ENCODE results near the gene CETN1.

CETN1 gene

GRCh38 chr18:574865-575645 is 5.1 kb upstream of the CETN1 start:
- no peak for DNase-seq (ENCODE audit: extremely low read depth in 1 of 2, low read depth in 1 of 2)

- DNase-seq (ENCODE audit: extremely low read depth in 1 of 2, low read depth in 1 of 2) = no peak
These were observed 3.3 kb upstream of the CETN1 start for GRCh38 chr18:576924-577323.

GRCh38 chr18:577643-578375 is 2.4 kb upstream of the CETN1 start:
- DNase-seq (ENCODE audit: extremely low read depth in 1 of 2, low read depth in 1 of 2) = no peak

GRCh38 chr18:579238-579637 is 942 bp upstream of the CETN1 start:
- no peak for DNase-seq (ENCODE audit: extremely low read depth in 1 of 2, low read depth in 1 of 2)

- DNase-seq (ENCODE audit: extremely low read depth in 1 of 2, low read depth in 1 of 2) = no peak
These were observed 916 bp downstream of the CETN1 start for GRCh38 chr18:581096-581495.

GRCh38 chr18:582465-582864 is 2.3 kb downstream of the CETN1 start:
- no peak for DNase-seq (ENCODE audit: extremely low read depth in 1 of 2, low read depth in 1 of 2)

- no peak for DNase-seq (ENCODE audit: extremely low read depth in 1 of 2, low read depth in 1 of 2)
These were observed 14.9 kb downstream of the CETN1 start for GRCh38 chr18:595068-595467.

- DNase-seq (ENCODE audit: extremely low read depth in 1 of 2, low read depth in 1 of 2) = no peak
These were observed 15.4 kb downstream of the CETN1 start for GRCh38 chr18:595571-595970.

GRCh38 chr18:596288-596881 is 16.2 kb downstream of the CETN1 start:
- no peak for DNase-seq (ENCODE audit: extremely low read depth in 1 of 2, low read depth in 1 of 2)

- no peak for DNase-seq (ENCODE audit: extremely low read depth in 1 of 2, low read depth in 1 of 2)
These were observed 18.0 kb downstream of the CETN1 start for GRCh38 chr18:598124-598589.

- no peak for DNase-seq (ENCODE audit: extremely low read depth in 1 of 2, low read depth in 1 of 2)
These were observed 19.9 kb downstream of the CETN1 start for GRCh38 chr18:600107-600506.

- no peak for DNase-seq (ENCODE audit: extremely low read depth in 1 of 2, low read depth in 1 of 2)
These were observed 24.6 kb downstream of the CETN1 start for GRCh38 chr18:604771-605170.

GRCh38 chr18:607930-608329 is 27.8 kb downstream of the CETN1 start:
- DNase-seq (ENCODE audit: extremely low read depth in 1 of 2, low read depth in 1 of 2) = no peak

GRCh38 chr18:610214-610928 is 30.2 kb downstream of the CETN1 start:
- no peak for DNase-seq (ENCODE audit: extremely low read depth in 1 of 2, low read depth in 1 of 2)

- DNase-seq (ENCODE audit: extremely low read depth in 1 of 2, low read depth in 1 of 2) = no peak
These were observed 32.0 kb downstream of the CETN1 start for GRCh38 chr18:612156-612555.

- no peak for DNase-seq (ENCODE audit: extremely low read depth in 1 of 2, low read depth in 1 of 2)
These were observed 34.0 kb downstream of the CETN1 start for GRCh38 chr18:614193-614592.

- DNase-seq (ENCODE audit: extremely low read depth in 1 of 2, low read depth in 1 of 2) = no peak
These were observed 34.9 kb downstream of the CETN1 start for GRCh38 chr18:615092-615521.

GRCh38 chr18:615773-616172 is 35.6 kb downstream of the CETN1 start:
- no peak for DNase-seq (ENCODE audit: extremely low read depth in 1 of 2, low read depth in 1 of 2)

GRCh38 chr18:616380-616995 is 36.3 kb downstream of the CETN1 start:
- no peak for DNase-seq (ENCODE audit: extremely low read depth in 1 of 2, low read depth in 1 of 2)

GRCh38 chr18:617970-618504 is 37.9 kb downstream of the CETN1 start:
- DNase-seq (ENCODE audit: extremely low read depth in 1 of 2, low read depth in 1 of 2) = no peak
